NCI-H2029 (cell line): ENCODE measurements around the gene AKR1B15.
"Not testable (repeated sequence)": the region's sequence is repeated elsewhere in the genome, so short reads cannot be mapped to it uniquely, and the experiment has no call there.

ENCODE experiments used
- DNase-seq: peaks from one replicate; lab custom pipeline; 2025; lab: John Stamatoyannopoulos, UW

Gene AKR1B15

DNA sequence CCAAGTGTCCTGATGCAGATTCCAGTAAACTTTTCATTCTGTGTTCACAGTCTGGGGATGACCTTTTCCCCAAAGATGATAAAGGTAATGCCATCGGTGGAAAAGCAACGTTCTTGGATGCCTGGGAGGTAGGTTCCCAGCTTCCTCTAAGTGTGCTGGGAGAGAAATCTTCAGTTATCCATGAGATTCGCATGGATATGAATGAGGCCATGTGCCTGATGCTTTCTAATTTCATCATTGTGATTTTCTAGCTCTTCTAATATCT, 16.0 kb upstream of the AKR1B15 start:
- no peak for DNase-seq

DNA sequence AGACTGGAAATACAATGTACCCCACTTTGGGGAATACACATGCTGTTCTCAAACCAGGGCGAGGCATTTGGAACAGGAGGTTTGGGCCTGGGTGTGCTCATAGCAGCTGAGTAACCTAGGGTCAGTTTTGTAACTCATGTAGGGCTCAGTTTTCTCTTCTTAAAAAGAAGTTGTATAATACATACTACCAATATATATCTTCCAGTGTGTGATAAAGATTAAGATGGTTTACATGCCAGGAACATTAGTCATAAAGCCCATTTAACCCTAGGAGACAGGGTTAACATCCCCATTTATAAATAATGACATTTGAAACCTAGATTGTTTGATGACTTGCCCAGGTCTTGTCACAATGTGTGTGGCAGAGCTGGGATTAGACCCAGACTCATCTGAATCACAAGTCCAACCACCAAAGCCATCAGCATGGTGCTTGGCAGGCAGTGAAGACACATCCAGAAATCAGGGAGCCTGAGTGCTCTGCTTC, 15.6 kb upstream of the AKR1B15 start:
- no peak for DNase-seq

DNA sequence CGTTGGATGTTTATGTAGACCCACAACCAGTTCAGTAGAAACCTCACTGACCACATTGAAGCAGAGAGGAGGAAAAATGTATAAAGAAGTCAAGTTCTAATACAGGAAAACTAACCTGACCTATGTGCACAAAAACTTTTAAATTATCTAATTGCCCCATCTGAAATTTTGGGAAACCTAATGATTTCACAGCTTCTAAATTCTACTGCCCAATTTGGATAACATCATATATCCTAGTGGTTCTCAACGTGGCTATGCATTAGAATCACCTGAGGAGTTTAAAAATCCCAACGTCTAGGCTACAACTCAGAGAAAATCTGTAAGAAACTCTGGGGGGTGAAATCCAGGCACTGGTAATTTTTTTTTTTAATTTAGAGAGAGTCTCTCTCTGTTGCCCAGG, 14.3 kb upstream of the AKR1B15 start:
- DNase-seq = no peak

DNA sequence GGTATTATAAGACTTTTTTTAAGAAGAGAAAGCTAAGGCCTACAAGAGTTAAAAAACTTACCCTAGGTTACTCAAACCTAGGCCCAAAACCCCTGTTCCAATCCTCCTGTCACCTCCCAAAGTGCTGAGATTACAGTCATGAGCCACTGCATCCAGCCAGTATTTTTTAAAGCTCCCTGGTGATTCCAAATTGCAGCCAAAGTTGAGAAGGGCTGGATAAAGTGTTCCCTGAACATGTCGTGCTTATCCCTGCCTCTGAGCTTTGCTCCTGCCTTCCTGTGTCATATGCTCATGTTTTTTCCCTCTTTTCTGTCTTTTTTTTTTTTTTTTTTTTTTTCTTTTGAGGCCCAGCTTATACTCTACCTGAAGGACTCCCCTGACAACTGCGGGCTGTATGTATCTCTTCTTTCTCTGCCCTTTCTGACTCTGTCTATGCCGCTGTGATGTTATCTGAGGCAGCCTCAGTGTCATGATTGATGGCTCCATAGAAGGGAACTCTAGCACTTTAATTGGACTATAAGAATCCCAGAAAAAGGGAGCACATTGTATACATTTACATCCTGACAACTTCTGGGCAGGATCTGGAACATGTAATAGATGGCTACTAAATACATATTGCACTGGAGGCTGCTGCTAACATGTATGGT, 13.5 kb upstream of the AKR1B15 start:
- DNase-seq = no peak

DNA sequence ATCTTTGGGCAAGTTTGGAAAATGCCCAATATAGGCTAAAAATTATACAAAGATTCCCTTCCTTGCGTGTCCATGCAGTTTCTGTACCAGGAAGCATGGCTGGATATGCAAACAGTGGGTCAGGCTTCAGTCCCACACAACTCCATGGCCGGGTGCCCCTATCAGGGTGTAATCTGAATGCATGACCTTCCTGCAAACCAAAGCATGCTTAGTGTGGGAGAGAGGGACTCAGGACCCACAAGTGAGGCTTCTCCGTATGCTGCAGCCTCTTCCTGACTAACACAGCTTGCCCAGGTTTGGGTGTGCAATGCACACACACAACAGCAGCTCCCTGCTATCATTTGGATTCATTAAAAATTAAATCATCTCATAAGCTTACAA, 13.0 kb upstream of the AKR1B15 start:
- DNase-seq = no peak

DNA sequence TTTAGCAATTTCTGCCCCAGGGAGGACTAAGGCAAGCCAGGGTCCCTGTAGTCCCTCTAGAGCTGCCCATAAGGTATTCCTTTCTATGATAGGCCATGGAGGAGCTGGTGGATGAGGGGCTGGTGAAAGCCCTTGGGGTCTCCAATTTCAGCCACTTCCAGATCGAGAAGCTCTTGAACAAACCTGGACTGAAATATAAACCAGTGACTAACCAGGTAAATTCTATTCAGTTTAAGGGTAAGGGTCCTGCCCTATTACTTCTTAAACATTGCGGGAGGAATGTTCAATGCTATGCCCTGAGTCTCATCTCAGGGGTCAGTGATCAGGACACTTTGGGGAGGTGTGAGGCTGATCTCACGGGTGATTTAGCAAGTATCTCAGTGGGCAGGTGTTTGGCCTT, 12.4 kb upstream of the AKR1B15 start:
- not testable (repeated sequence) for DNase-seq

DNA sequence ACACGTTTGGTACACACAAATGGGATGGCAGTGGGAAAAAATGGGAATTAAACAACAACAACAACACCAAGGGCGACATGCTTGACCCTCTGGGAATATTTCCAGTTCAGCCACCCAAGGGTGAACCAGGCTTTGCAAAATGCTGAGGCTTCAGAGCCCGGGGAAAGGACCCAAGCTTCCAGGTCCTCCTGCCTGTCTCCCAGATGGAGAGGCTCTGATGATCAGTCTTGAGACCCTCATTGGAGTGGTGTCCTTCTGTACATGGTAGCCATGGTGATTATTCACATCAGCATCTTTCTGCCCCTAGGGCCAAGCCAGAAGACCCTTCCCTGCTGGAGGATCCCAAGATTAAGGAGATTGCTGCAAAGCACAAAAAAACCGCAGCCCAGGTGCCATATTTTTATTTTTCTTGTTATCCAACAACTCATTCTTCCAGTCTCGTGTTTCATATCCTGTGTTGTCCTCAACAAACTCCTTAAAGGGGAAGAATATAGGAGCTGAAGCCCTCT, 11.6 kb upstream of the AKR1B15 start:
- DNase-seq = not testable (repeated sequence)

DNA sequence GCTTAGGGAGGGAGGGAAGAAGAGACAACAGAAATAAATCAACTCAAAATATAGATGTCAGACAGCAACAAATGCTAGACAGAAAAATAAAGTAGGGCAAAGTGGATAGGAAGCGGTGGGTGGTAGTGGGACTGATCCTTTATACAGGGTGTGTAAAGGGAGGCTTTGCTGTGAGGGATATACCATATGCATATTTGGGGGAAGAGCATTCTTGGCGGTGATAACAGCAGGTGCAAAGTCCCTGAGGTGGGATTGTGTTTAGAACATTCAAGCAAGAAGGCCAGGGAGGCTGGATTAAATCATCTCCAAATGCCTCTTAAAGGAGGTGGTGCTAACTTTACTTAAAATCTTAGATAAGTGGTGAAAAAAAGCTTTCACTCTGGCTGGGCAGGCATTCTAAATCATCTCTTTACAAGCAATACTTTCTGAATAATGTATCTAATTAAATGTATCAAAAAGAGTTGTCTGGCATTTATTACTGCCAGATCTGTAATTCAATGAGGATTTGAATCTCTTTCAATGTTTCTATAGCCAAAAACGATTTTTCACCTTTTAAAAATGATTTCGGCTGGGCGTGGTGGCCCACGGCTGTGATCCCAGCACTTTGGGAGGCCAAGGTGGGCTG, 9.4 kb upstream of the AKR1B15 start:
- DNase-seq = no peak

DNA sequence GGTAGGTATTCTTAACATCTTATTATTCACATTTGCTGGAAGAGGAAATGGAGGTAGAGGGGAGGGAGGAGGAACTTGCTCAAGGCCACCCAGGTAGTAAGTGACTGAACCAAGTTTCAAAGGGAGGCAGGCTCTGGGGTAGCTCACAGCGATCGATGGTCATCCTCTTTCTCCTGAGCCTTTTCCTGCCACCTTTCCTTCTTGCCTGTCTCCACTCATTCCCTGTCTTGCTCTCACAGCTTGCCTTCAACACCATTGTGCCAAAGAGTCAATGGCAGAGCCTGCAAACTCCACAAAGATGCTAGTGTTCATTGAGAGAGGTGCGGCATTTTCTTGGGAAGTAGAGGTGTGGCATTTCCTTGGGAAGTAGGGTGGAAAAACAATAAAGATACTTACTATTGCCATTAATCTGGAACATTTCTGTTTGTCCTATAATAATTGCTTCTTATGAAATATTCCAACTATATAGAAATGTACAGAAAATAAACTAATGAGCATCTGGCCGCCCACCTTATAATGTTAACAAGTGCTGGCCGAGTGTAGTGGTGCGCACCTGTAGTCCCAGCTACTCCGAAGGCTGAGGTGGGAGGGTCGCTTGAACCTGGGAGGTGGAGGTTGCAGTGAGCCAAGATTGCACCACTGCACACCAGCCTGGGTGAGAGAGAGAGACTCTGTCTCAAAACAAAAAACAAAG, 7.3 kb upstream of the AKR1B15 start:
- DNase-seq = not testable (repeated sequence)

DNA sequence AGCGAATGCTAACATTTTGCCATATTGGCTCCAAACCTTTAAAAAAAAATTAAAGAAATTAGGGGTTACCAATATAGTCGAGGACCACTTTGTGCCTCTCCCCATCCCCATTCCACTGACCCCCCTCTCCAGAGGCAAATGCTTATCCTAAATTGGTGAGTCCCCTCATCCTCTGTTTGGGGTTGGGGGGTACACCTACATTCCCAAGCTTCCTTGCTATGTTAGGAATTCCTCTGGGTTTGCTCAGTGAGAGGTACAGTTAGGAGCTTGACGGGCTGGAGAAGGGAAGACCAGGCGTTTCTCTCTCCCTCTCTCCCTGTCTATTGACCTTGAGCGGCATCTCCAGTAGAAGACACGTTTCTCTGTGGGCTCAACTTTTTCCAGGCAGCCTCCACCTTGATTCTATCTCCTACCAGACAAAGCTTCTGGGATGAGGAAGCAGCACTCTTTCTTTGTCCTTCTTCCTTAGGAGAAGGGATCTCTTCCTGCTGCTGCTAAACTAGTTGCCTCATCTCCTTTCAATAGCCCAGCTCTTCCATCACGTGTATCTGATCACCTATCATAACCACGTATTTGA, 6.6 kb upstream of the AKR1B15 start:
- DNase-seq = no peak

DNA sequence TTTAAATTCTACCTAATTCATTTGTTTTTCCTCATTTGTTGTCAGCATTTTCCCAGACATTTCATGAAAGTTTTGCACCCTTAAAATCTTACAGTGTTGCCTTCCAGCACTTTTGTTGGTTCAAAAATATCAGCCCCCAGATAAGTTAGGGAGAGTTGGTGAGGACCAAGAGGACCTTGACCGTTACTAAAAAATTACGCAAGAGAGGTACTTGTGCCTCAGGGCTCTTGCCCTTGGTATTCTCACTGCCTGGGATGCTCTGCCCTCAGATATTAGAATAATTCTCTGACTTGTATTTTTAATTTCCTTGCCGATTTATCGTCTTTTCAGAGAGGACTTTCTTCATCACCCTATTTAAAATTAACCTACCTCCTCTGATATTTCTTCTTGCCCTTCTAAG, 3.5 kb upstream of the AKR1B15 start:
- DNase-seq = no peak

DNA sequence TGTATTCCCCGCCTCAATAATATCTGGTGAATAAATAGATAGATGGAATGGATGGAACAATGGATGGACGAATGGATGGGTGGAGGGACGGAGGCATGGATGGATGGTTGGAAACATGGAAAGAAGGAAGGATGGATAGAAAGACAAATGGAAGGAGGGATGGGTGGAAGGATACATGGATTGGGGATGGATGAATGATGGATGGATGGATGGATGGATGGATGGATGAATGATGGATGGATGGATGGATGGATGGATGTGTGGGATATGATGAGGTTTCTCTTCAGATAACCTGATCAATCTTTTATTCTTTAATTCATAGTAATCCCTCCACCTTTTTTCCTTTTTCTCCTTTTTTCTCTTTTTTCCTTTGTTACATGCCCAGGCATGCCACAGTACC, 3.0 kb upstream of the AKR1B15 start:
- no peak for DNase-seq

DNA sequence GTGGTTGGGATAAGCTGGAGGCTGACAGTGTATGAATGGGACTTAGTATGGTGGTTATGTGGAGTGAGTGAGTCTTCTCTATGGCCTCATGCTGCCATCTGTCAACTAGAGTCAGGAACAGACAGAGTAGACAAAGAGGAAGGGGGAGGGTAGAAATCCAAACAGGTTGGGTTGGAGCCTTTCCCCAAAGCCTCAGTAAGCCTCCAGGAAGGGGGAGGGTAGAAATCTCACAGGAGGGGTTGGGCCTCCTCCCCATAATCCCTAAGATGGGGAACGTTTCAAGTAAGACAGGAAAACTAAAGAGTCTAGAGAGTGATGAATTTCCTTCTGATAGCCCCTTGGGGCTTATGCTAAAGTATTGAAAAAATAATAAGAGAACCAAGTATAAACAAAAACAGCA, 2.0 kb upstream of the AKR1B15 start:
- DNase-seq = no peak

DNA sequence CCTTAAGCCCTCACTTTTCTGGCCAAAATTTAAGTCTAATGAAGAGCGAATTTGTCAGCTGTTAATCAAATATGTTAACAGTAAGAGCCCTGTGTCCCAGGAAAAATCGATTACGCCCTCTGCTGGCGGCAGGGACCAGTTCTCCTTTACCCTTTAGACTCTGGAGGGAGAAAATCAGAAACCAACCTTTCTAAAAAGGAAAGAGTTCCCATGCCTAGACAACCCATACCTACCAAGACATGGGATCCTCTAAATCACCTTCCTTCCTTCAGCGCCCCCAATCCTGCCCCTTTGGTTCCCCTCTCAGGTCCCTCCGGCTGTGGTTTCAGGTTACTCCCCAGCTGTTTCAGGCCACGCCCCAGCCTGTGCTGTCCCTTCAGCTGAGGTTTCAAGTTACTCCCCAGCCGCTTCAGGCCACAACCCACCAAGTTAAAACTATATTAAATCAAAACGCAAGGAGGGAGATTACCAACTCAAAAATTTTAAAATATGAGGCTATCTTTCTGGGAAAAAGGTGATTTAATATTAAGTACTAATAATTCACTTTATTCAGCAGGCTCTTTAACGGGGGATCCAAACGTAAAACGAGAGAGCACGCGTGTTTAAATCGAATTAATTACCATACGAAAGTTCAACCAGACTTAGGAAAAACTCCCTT, 1.4 kb upstream of the AKR1B15 start:
- DNase-seq = peak; percentile 15

DNA sequence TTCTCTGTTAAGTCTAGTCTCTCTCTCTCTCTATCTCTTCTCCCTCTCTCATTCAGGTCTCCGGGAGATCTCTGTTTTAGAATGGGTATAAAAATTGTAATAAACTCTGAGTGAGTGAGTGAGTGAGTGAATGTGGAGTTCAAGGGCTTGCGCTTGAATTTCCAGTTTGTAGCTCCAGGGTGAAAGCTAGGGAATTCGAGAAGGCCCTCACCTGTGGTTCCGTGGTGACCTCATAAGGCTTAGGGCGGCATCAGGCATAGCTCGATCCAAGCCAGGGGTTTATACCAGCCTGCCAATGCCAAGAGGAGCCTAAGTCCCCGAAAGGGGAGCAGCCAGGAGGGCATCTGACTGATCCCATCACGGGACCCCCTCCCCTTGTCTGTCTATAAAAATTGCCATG, 456 bp downstream of the AKR1B15 start:
- no peak for DNase-seq

DNA sequence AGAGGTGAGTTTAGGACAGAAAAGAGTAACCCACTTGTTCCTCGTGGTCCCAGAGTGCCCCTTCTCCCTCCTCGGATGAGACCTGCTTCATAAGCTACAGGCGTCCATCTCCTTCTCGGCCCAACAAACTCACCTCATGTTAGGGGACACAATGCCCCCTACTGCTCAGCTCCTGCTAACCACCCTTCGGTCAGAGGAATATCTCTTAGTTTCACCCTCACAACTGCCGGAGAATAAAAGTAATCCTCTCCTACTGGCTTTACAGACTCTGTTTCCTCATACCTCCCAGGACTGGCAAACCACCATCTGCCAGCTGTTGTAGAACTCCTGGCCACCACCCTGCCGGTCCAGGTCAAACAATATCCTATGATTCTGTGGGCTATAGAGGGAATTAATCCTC, 3.2 kb downstream of the AKR1B15 start:
- no peak for DNase-seq

DNA sequence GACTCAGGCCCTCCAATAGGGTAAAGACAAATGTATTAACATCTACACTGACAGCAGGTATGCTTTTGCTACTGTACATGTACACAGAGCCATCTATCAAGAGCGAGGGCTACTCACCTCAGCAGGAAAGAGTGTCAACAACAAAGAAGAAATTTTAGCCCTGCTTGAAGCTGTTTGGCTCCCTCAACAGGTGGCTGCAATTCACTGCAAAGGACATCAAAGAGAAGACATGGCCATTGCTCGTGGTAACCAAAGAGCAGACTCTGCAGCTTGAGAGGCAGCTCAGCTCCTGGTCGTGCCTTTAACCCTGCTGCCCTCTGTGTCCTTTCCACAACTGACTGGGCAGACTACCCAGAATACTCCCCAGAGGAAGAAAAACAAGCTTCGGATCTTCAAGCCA, 5.1 kb downstream of the AKR1B15 start:
- no peak for DNase-seq

DNA sequence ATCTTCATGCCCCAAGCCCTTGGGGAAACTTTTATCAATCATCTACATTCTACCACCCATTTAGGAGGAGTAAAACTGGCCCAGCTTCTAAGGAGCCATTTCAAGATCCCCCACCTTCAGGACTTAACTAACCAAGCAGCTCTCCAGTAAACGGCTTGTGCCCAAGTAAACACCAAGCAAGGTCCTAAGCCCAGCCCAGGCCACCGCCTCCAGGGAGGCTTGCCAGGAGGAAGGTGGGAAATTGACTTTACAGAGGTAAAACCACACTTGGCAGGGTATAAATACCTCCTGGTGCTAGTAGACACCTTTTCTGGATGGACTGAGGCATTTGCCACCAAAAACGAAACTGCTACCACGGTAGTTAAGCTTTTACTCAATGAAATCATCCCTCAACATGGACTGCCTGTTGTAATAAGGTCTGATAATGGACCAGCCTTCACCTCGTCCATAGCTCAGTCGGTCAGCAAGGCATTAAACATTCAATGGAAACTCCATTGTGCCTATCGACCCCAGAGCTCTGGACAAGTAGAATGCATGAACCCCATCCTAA, 5.6 kb downstream of the AKR1B15 start:
- no peak for DNase-seq

DNA sequence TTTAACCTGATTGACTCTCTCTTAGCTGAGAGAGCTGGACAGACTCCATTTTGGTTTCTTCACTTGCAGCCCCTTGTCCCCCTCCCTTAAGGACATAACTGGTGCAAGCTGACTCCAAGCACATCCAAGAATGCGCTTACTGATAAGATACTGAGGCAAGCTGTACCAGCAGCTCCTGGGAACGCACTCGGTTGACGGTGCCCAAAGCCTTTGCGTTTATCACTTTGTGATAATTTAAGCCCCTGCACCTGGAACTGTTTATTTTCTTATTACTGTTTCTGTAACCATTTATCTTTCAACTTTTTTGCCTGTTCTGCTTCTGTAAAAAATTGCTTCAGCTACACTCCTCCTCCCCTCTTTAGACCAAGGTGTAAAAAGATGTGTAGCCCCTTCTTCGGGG, 8.5 kb downstream of the AKR1B15 start:
- DNase-seq = no peak

DNA sequence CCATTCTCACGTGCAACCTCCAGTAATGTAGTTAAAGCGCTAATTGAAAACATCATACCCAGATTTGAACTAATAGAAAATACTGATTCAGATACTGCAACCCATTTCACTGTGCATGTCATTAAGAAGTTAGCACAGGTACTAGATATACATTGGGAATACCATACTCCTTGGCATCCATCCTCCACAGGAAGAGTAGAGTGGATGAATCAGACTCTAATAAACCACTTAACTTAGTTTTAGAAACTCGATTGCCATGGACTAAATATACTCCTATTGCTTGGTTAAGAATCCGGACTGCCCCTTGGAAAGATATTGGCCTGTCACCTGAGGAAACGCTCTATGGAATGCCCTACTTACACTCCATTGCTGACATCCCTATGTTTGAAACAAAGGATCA, 9.5 kb downstream of the AKR1B15 start:
- no peak for DNase-seq

DNA sequence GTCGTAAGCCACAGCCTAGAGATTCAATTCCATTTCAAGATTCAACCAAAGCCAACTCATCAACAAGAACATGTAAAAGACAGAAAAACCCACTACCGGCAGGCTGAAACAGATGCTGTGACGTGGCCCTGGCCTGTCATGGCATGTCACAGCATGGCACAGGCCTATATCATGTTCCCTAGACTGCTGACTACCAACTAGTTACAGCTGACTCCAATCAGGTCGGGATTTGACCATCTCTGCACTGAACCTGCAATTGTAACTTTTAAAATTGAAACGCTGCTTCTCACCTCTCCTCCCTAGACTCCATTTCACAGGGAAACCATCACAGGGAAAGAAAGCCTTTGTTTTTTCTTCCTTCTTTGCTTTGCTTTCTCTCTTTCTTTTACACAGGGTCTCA, 12.7 kb downstream of the AKR1B15 start:
- DNase-seq = not testable (repeated sequence)

DNA sequence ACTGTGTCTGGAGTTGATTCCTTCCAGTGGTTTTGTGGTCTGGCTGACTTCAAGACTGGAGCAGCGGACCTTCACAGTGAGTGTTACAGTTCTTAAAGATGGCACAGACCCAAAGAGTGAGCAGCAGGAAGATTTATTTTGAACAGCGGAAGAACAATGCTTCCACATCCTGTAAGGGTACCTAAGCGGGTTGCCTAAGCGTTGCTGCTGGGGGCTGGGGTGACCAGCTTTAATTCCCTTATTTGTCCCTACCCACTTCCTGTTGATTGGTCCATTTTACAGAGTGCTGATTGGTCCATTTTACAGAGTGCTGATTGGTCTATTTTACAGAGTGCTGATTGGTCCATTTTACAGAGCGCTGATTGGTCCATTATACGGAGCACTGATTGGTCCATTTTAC, 13.2 kb downstream of the AKR1B15 start:
- DNase-seq = no peak
